HepG2 (cell line): ENCODE data around the gene PCGF2. TPM values are rescaled to one million over a fixed set of nuclear protein-coding genes. Genes with fewer than 3 reads are reported as not detected.

Source experiments
- ATAC-seq: fragments of 200-7000 bp; cut with Tn5 transposase; 3 replicates; pipeline ENCODE4 v1.9.1; 2020; ENCODE audit warnings: mild to moderate bottlenecking, moderate library complexity
- BruUV-seq: library from RNA; stranded (reverse); fragments of 400-500 nt; replicated peaks from 2 replicates; lab custom pipeline; 2021; lab: Mats Ljungman, UMichigan
- CTCF ChIA-PET: fragments of 300-600 bp; formaldehyde crosslinking; extraction: SDS; loops from one replicate; lab custom pipeline; 2021; ENCODE audit warnings: low total read pairs, inconsistent platforms, low intra/inter-chr PET ratio; lab: Yijun Ruan, JAX
- POLR2A ChIA-PET: fragments of 350-600 bp; sonication (Branson Sonifier 250); formaldehyde crosslinking; loops from one replicate; lab custom pipeline; 2020; ENCODE audit warnings: antibody characterized with exemption, inconsistent platforms; lab: Yijun Ruan, JAX
- DNase-seq: peaks from one replicate; pipeline ENCODE4 v3.0.0-alpha.2; 2015; ENCODE audit warnings: low spot score
- FAIRE-seq: peaks from 3 replicates; lab custom pipeline; 2011; peaks lifted over from hg19 to GRCh38; lab: Jason Lieb, UNC
- H2AFZ ChIP-seq: one replicate; pipeline ENCODE4 v1.6.1; 2011; ENCODE audit warnings: low read length, inconsistent platforms
- H3K27ac ChIP-seq: fragments of 300-600 bp; 3 replicates; pipeline ENCODE4 v1.8.0; 2011; ENCODE audit warnings: mixed run types, mild to moderate bottlenecking, mixed read lengths, low read length, inconsistent platforms; ENCODE audit not compliant: insufficient read depth; ENCODE audit errors: extremely low read length
- H3K27me3 ChIP-seq, 2 experiments: fragments of 200-600 bp in 1 of 2; 2 replicates in 1 of 2; 3 replicates in 1 of 2; pipeline versions ENCODE4 v1.6.0 to v1.8.0; 2011; ENCODE audit warnings: low read length in 2 of 2, mild to moderate bottlenecking in 2 of 2, moderate library complexity in 2 of 2, inconsistent platforms in 1 of 2; ENCODE audit not compliant: insufficient read depth in 2 of 2, control insufficient read depth in 1 of 2
- H3K36me3 ChIP-seq, 2 experiments: fragments of 200-600 bp in 1 of 2; replicated peaks in 1 of 2; 2 replicates in 1 of 2; 3 replicates in 1 of 2; pipeline versions ENCODE4 v1.5.1 to v1.8.0; 2011; ENCODE audit warnings: low read length in 2 of 2, inconsistent platforms in 1 of 2; ENCODE audit not compliant: insufficient read depth in 2 of 2, control insufficient read depth in 1 of 2
- H3K4me1 ChIP-seq: 2 replicates; pipeline ENCODE4 v1.5.1; 2012; ENCODE audit warnings: low read length, inconsistent platforms; ENCODE audit not compliant: insufficient read depth
- H3K4me2 ChIP-seq: 2 replicates; pipeline ENCODE4 v1.6.0; 2011; ENCODE audit warnings: low read depth, low read length, inconsistent platforms
- H3K4me3 ChIP-seq, 3 experiments: fragments of 200-600 bp in 1 of 3; sonication (generic), shearing (Covaris generic) in 1 of 3; replicated peaks in 1 of 3; 2 replicates each; pipeline ENCODE4 v1.5.1; 2011 to 2016; ENCODE audit warnings: low read length in 3 of 3, inconsistent platforms in 2 of 3, low read depth in 2 of 3, mild to moderate bottlenecking in 2 of 3, control low read depth in 1 of 3, mixed read lengths in 1 of 3; ENCODE audit not compliant: insufficient read depth in 1 of 3
- H3K79me2 ChIP-seq: one replicate; pipeline ENCODE4 v1.6.1; 2011; ENCODE audit warnings: low read length, inconsistent platforms; ENCODE audit not compliant: insufficient read depth
- H3K9ac ChIP-seq: 2 replicates; pipeline ENCODE4 v1.6.0; 2011; ENCODE audit warnings: mild to moderate bottlenecking, low read depth, low read length, inconsistent platforms; ENCODE audit not compliant: insufficient read depth
- H3K9me3 ChIP-seq: 2 replicates; pipeline ENCODE4 v1.5.1; 2012; ENCODE audit warnings: mild to moderate bottlenecking, low read length
- H4K20me1 ChIP-seq: 2 replicates; pipeline ENCODE4 v1.6.0; 2011; ENCODE audit warnings: inconsistent platforms, mild to moderate bottlenecking, low read length, moderate library complexity; ENCODE audit not compliant: insufficient read depth
- ARID4A ChIP-seq: sonication (generic); formaldehyde crosslinking; IDR thresholded peaks from 2 replicates; pipeline ENCODE4 v1.5.0; 2020; ENCODE audit warnings: mild to moderate bottlenecking, missing genetic modification reagents, borderline replicate concordance
- DR1 ChIP-seq: sonication (generic); formaldehyde crosslinking; IDR thresholded peaks from 2 replicates; pipeline ENCODE4 v1.8.0; 2021; ENCODE audit warnings: mild to moderate bottlenecking, missing genetic modification reagents, inconsistent platforms
- KLF12 ChIP-seq: sonication (generic); formaldehyde crosslinking; IDR thresholded peaks from 2 replicates; pipeline ENCODE4 v1.4.0; 2020; ENCODE audit warnings: missing genetic modification reagents, borderline replicate concordance
- MTERF4 ChIP-seq: sonication (generic); formaldehyde crosslinking; IDR thresholded peaks from 2 replicates; pipeline ENCODE4 v1.8.0; 2023; ENCODE audit warnings: mild to moderate bottlenecking, missing genetic modification reagents
- PHF8 ChIP-seq: sonication (generic); formaldehyde crosslinking; IDR thresholded peaks from 2 replicates; pipeline ENCODE4 v1.5.0; 2020; ENCODE audit warnings: missing genetic modification reagents
- SKI ChIP-seq: fragments of 450-650 bp; IDR thresholded peaks from one replicate; pipeline ENCODE4 v1.6.1; 2018; ENCODE audit warnings: mild to moderate bottlenecking; ENCODE audit not compliant: partially characterized antibody
- SOX5 ChIP-seq: IDR thresholded peaks from 2 replicates; pipeline ENCODE4 v1.6.1; 2016; ENCODE audit warnings: borderline replicate concordance
- ZFY ChIP-seq: sonication (generic); formaldehyde crosslinking; IDR thresholded peaks from 2 replicates; pipeline ENCODE4 v1.4.0; 2020; ENCODE audit warnings: missing genetic modification reagents
- ZNF556 ChIP-seq: sonication (generic); formaldehyde crosslinking; IDR thresholded peaks from 2 replicates; pipeline ENCODE4 v1.4.0; 2020; ENCODE audit warnings: mild to moderate bottlenecking, missing genetic modification reagents, borderline replicate concordance
- WGBS: methylation state at CpG from one replicate; pipeline ENCODE4 v1.1.6; 2017; ENCODE audit warnings: low lambda C conversion rate; 5-methylcytosine and 5-hydroxymethylcytosine counted together
- in situ Hi-C: cut with HindIII; loops from 2 replicates; pipeline ENCODE4 v1.10.0; 2017; ENCODE audit warnings: low pct_unique_long_range_greater_than_20kb; ENCODE audit not compliant: extremely low pct_ligation_motif_present
- intact Hi-C: fragments of 100-400 bp; cut with micrococcal nuclease; formaldehyde crosslinking; loops from one replicate; pipeline ENCODE4 v1.10.0; 2022; ENCODE audit not compliant: unreplicated experiment
- polyA plus RNA-seq, 8 experiments: library from polyadenylated mRNA; depleted of rRNA in 3 of 8; stranded (reverse) in 7 of 8; unstranded in 1 of 8; fragments of >200 nt; fragmentation: Illumina TruSeq in 4 of 8; extraction: Trizol in 4 of 8; gene quantifications; 2 replicates each; pipeline versions ENCODE4 v1.2.1 to v1.2.3, GENCODE V29; 2011 to 2016; ENCODE audit warnings: low read depth in 4 of 8, missing spikeins in 1 of 8, mixed read lengths in 1 of 8; ENCODE audit not compliant: insufficient read depth in 1 of 8
- total RNA-seq, 5 experiments: library from RNA; depleted of rRNA; stranded (reverse); fragments of >200 nt; fragmentation: Illumina TruSeq; extraction: Trizol; gene quantifications; 2 replicates each; pipeline ENCODE4 v1.2.3, GENCODE V29; 2016; ENCODE audit warnings: low read depth in 1 of 5
- TF ChIP-seq, protein P1 (sequence below): sonication (generic); formaldehyde crosslinking; IDR thresholded peaks from 2 replicates; pipeline ENCODE4 v1.5.1; 2020; ENCODE audit warnings: missing genetic modification reagents, mild to moderate bottlenecking, borderline replicate concordance

PCGF2 gene
- total and polyA plus RNA-seq, 2 of the 13 experiments (the other 11 are each of a cell fraction or from before 2014, with no cell fraction given), result 11.6 to 29.4 TPM

GRCh38 chr17:38730526-38731379 lies 17.4 kb downstream of the PCGF2 start:
- Histone ChIP-seq H3K27me3 (no peaks in the 10 kb centered on the region), H3K36me3 (peaks cover 11 to 27% of the 10 kb centered on the region in 2 experiments), H3K9ac (peak overlapping the region; percentile 90), H3K27ac (peak overlapping the region; percentile 97), H4K20me1 (peaks cover 20% of the 10 kb centered on the region; the same call in 1 of the 2 replicates), H3K4me1 (peaks cover 60% of the 10 kb centered on the region), H3K79me2 (peaks cover 26% of the 10 kb centered on the region), H2AFZ (no peak overlapping the region), H3K4me3 (peak overlapping the region; percentile 67 to 100 (median 95)), H3K9me3 (no peaks in the 10 kb centered on the region), H3K4me2 (peak overlapping the region; percentile 92)
- ChIA-PET CTCF (interaction anchor here (1.4 to 1.5 kb wide), 2 partner anchors 27 to 54 kb away, joined by 4 to 6 read pairs; no protein-coding TSS in a partner anchor), POLR2A (interaction anchor here (0.8 to 2.8 kb wide), 26 partner anchors 10 to 423 kb away, joined by 3 to 43 read pairs (median 6); partner anchors contain the start of genes MLLT6, PSMB3, RPL23 and SOCS7)
- in situ Hi-C loops (loop anchor here (5.0 kb wide), 1 partner anchor 53 kb away; no protein-coding TSS in a partner anchor), intact Hi-C loops (loop anchor here (1.0 to 2.0 kb wide), 3 partner anchors 18 to 53 kb away; partner anchors contain the start of gene PCGF2)
- FAIRE-seq (no peak), ATAC-seq (peak; percentile 78), DNase-seq (peak; percentile 90)
- BruUV-seq, result no TSS peak
- 2% methylated on average over 22 of the region's 27 CpGs for WGBS
- no peak for TF ChIP-seq KLF12
- peak; percentile 69 for TF ChIP-seq ARID4A (CRISPR knock-in tag)
- TF ChIP-seq, protein P1, sequence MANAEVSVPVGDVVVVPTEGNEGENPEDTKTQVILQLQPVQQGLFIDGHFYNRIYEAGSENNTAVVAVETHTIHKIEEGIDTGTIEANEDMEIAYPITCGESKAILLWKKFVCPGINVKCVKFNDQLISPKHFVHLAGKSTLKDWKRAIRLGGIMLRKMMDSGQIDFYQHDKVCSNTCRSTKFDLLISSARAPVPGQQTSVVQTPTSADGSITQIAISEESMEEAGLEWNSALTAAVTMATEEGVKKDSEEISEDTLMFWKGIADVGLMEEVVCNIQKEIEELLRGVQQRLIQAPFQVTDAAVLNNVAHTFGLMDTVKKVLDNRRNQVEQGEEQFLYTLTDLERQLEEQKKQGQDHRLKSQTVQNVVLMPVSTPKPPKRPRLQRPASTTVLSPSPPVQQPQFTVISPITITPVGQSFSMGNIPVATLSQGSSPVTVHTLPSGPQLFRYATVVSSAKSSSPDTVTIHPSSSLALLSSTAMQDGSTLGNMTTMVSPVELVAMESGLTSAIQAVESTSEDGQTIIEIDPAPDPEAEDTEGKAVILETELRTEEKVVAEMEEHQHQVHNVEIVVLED (CRISPR knock-in tag), result peak; percentile 65; the same call in 1 of the 2 replicates
- peak; percentile 77; the same call in 1 of the 2 replicates for TF ChIP-seq ZNF556 (CRISPR knock-in tag)
- TF ChIP-seq ZFY, result peak; percentile 79
- peak; percentile 34 for TF ChIP-seq SKI
- TF ChIP-seq PHF8 (CRISPR knock-in tag), result peak; percentile 79
- TF ChIP-seq MTERF4 (CRISPR knock-in tag), result 0 out of 2 replicates have a peak, but pooled peaks have one; percentile 51
- 0 out of 2 replicates have a peak, but pooled peaks have one; percentile 53 for TF ChIP-seq SOX5 (CRISPR knock-in tag)
- TF ChIP-seq DR1, result peak; percentile 64
